MCF 10A (cell line): ENCODE data around the gene HDLBP. TPM values are rescaled to one million over a fixed set of nuclear protein-coding genes. Genes with fewer than 3 reads are reported as not detected.

Experiments
- BruUV-seq: library from RNA; stranded (reverse); fragments of 400-500 nt; replicated peaks from 2 replicates; lab custom pipeline; 2021; lab: Mats Ljungman, UMichigan
- CTCF ChIA-PET: fragments of 300-600 bp; sonication (Branson Sonifier 250); formaldehyde crosslinking; extraction: SDS; loops from one replicate; lab custom pipeline; 2021; ENCODE audit warnings: antibody characterized with exemption, inconsistent platforms; lab: Yijun Ruan, JAX
- POLR2A ChIA-PET: fragments of 300-600, 350-650 bp; sonication (Branson Sonifier 250); formaldehyde crosslinking; extraction: SDS; loops from one replicate; lab custom pipeline; 2020; ENCODE audit warnings: antibody characterized with exemption, inconsistent platforms; lab: Yijun Ruan, JAX
- DNase-seq: peaks from one replicate; pipeline ENCODE4 v3.0.0-alpha.2; 2018; ENCODE audit not compliant: unreplicated experiment
- H3K27ac Mint-ChIP-seq: one replicate; pipeline ENCODE4 v1.8.0; 2022; ENCODE audit warnings: mild to moderate bottlenecking, low read depth, mixed read lengths; ENCODE audit not compliant: unreplicated experiment
- H3K27me3 Mint-ChIP-seq: one replicate; pipeline ENCODE4 v1.8.0; 2022; ENCODE audit warnings: mixed read lengths; ENCODE audit not compliant: insufficient read depth, unreplicated experiment
- H3K36me3 Mint-ChIP-seq: one replicate; pipeline ENCODE4 v1.8.0; 2022; ENCODE audit warnings: mild to moderate bottlenecking, moderate library complexity, mixed read lengths; ENCODE audit not compliant: insufficient read depth, unreplicated experiment
- H3K4me1 Mint-ChIP-seq: one replicate; pipeline ENCODE4 v1.8.0; 2022; ENCODE audit warnings: mixed read lengths; ENCODE audit not compliant: insufficient read depth, unreplicated experiment
- H3K4me3 Mint-ChIP-seq: one replicate; pipeline ENCODE4 v1.8.0; 2022; ENCODE audit warnings: mild to moderate bottlenecking, moderate library complexity, mixed read lengths; ENCODE audit not compliant: unreplicated experiment
- H3K9me3 Mint-ChIP-seq: one replicate; pipeline ENCODE4 v1.8.0; 2022; ENCODE audit warnings: mixed read lengths; ENCODE audit not compliant: unreplicated experiment
- CTCF ChIP-seq: fragments of 200-600 bp; IDR thresholded peaks from one replicate; pipeline ENCODE4 v1.8.0; 2022; ENCODE audit warnings: antibody characterized with exemption, mild to moderate bottlenecking; ENCODE audit not compliant: unreplicated experiment
- intact Hi-C: fragments of 100-400 bp; cut with micrococcal nuclease; formaldehyde crosslinking; loops from 2 replicates; pipeline ENCODE4 v1.14.1; 2022
- total RNA-seq: library from RNA; stranded (reverse); gene quantifications from 2 replicates; pipeline ENCODE4 v1.2.3, GENCODE V29; 2022

The HDLBP gene
- total RNA-seq, 1 experiment from 2014 or later = 670 TPM

GRCh38 chr2:241202681-241203080, 112.8 kb downstream of the HDLBP start:
- no peaks in the 10 kb centered on the region for H3K27me3 Mint-ChIP-seq
- no TSS peak for BruUV-seq
- CTCF ChIA-PET = no interaction called here

GRCh38 chr2:241202268-241202585, 113.2 kb downstream of the HDLBP start:
- no peak for TF ChIP-seq CTCF
- CTCF ChIA-PET = no interaction called here
- H3K36me3 Mint-ChIP-seq = no peaks in the 10 kb centered on the region
- BruUV-seq = no TSS peak
- H3K4me1 Mint-ChIP-seq = no peaks in the 10 kb centered on the region
- no peak overlapping the region for H3K27ac Mint-ChIP-seq
- no peaks in the 10 kb centered on the region for H3K27me3 Mint-ChIP-seq
- intact Hi-C loops = no loop called here
- no peak overlapping the region for H3K4me3 Mint-ChIP-seq
- H3K9me3 Mint-ChIP-seq = no peaks in the 10 kb centered on the region
- no peak for DNase-seq
- POLR2A ChIA-PET = no interaction called here

More at GRCh38 chr2:241202681-241203080, 112.8 kb downstream of the HDLBP start:
- Mint-ChIP-seq H3K27ac (no peak overlapping the region), H3K9me3 (no peaks in the 10 kb centered on the region), H3K36me3 (no peaks in the 10 kb centered on the region), H3K4me3 (no peak overlapping the region), H3K4me1 (no peaks in the 10 kb centered on the region)
- intact Hi-C loops = no loop called here
- POLR2A ChIA-PET = no interaction called here
- no peak for TF ChIP-seq CTCF
- DNase-seq = no peak

- no peaks in the 10 kb centered on the region for H3K36me3 Mint-ChIP-seq
- H3K9me3 Mint-ChIP-seq = no peaks in the 10 kb centered on the region
- no peaks in the 10 kb centered on the region for H3K27me3 Mint-ChIP-seq
- H3K4me3 Mint-ChIP-seq = no peak overlapping the region
- BruUV-seq = no TSS peak
- intact Hi-C loops = no loop called here
- ChIA-PET POLR2A (no interaction called here), CTCF (no interaction called here)
- no peak for TF ChIP-seq CTCF
- no peak for DNase-seq
- H3K27ac Mint-ChIP-seq = no peak overlapping the region
- H3K4me1 Mint-ChIP-seq = no peaks in the 10 kb centered on the region
Measured at GRCh38 chr2:241201445-241202267, 113.8 kb downstream of the HDLBP start.

GRCh38 chr2:241200822-241201395, 114.6 kb downstream of the HDLBP start:
- Mint-ChIP-seq H3K27ac (no peak overlapping the region), H3K27me3 (no peaks in the 10 kb centered on the region), H3K36me3 (no peaks in the 10 kb centered on the region), H3K4me1 (no peaks in the 10 kb centered on the region), H3K4me3 (no peak overlapping the region), H3K9me3 (no peaks in the 10 kb centered on the region)
- DNase-seq = no peak
- intact Hi-C loops = no loop called here
- CTCF ChIA-PET = no interaction called here
- TF ChIP-seq CTCF = no peak
- POLR2A ChIA-PET = interaction anchor here (0.6 kb wide), 1 partner anchor 280 kb away, joined by 3 read pairs; no protein-coding TSS in a partner anchor
- BruUV-seq = no TSS peak
